Hematopoietic multipotent progenitor cell treated with erythropoietin and hydrocortisone succinate and interleukin-3 and kit ligand, for 8 days (in vitro differentiated cells): ENCODE measurements around the gene SDK2.

Experiments used
- DNase-seq: peaks from one replicate; pipeline ENCODE4 v3.0.0-alpha.2; 2015

SDK2 gene

GRCh38 chr17:73609060-73609459 lies 35.2 kb downstream of the SDK2 start:
- DNase-seq, result no peak

- DNase-seq, result no peak
Measured at GRCh38 chr17:73605444-73605843, 38.8 kb downstream of the SDK2 start.

GRCh38 chr17:73604476-73604875 lies 39.8 kb downstream of the SDK2 start:
- DNase-seq, result no peak

- no peak for DNase-seq
Measured at GRCh38 chr17:73603971-73604370, 40.3 kb downstream of the SDK2 start.

DNA sequence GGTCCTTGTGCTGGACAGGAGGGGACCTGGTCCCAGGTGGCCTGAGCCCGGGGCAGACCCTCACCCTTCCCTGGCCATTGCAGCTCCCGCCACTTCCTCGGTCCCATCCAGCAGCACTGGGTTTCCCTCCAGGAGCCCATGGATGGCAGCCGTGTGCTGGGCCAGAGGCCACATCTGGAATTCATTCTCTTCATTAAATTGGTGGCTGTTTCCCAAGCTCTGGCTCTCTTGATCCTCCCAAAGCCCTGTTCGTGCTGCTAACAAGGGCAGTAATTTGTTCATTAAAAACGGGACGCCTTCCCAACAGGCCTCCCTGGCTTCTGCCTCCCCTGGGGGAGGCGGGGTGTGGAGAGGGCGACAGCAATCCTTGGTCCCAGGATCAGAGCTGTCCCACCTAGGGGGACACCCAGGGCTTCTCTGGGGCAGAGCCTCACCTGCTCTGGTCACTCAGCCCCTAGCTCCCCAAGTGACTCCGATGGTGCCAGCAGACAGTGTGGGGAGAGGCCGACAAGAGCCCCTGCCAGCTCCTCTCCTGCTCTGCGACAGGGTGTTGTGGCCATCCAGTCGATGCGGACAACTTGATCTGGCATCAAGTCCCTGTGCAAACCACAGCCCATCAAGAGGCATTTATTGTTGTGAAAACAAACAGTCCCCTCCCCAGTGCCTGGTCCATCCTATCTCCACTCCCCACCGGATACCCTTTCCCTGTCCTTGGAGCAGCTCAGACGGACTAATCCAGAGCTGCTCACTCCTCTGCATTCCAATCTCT lies 44.0 kb downstream of the SDK2 start:
- DNase-seq, result no peak

DNA sequence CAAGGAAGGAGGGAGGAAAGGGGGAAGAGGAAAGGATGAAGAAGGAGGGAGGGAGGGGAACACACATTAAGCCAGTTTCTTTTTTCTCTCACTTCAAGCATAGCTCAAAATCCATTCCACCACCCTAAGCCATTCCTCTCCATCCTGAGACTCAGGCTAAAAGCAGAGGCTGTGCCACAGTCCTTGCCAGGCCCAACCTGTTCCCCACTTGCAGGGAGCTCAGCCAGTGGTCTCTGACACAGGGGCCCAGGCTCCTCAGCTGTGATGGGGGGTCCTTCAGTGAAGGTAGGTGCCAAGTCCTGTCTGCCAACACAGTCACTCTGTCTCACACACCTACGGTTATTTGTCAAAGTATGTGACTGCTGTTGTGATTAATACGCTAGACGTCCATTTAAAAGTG lies 44.6 kb downstream of the SDK2 start:
- no peak for DNase-seq

GRCh38 chr17:73598212-73598611 lies 46.0 kb downstream of the SDK2 start:
- no peak for DNase-seq

DNA sequence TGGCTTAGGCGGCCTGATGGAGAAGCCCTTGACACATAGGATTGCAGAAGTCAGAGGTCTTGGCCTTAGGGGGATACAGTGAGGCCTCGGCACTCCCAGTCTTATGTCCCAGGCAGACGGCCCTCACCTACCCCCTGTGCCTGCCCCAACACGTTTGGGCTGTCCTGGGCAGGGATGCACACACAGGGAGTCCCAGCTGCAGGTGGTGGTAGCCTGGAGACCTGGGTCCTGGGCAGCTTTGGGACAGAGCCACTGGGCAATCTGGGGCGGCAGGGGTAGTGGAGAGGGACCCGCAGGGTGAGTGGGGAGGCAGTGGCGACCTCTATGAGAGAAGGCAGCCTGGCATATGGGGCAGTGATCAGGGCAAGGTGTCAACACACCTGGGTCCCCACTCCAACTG lies 48.3 kb downstream of the SDK2 start:
- no peak for DNase-seq

GRCh38 chr17:73595479-73595878 lies 48.8 kb downstream of the SDK2 start:
- DNase-seq, result no peak

DNA sequence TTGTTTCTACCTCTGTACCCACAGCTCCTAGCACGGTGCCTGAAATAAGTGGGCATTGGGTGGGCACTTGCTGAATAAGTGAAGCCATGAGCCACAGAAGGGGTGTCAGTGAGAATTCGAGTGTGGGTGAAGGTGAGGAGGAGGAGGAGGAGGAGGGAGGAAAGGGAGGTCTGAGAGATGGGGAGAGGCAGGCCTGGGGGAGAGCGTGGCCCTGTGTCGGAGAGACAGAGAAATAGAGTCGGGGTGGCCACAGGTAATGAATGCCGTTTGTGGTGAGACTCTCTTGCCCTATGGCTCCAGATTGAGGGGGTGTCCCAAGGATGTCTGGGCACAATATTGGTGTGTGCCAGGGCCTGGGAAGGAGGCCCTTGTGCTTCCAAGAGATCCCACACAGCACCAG lies 49.2 kb downstream of the SDK2 start:
- no peak for DNase-seq

DNA sequence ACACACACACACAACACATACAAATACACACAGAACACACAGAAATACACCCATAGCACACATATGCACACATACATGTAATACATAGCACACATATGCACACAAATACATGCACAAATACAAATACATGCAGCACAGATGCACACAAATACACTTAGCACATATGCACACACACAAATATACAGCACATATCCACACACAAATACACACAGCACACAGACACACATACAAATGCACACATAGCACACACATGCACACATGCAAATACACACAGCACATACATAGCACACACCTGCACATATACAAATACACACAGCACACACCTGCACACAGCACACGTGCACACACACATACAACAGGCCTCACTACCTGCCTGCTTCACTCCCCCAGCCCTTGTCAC lies 49.6 kb downstream of the SDK2 start:
- no peak for DNase-seq

- DNase-seq, result no peak
Measured at GRCh38 chr17:73594025-73594424, 50.2 kb downstream of the SDK2 start.

DNA sequence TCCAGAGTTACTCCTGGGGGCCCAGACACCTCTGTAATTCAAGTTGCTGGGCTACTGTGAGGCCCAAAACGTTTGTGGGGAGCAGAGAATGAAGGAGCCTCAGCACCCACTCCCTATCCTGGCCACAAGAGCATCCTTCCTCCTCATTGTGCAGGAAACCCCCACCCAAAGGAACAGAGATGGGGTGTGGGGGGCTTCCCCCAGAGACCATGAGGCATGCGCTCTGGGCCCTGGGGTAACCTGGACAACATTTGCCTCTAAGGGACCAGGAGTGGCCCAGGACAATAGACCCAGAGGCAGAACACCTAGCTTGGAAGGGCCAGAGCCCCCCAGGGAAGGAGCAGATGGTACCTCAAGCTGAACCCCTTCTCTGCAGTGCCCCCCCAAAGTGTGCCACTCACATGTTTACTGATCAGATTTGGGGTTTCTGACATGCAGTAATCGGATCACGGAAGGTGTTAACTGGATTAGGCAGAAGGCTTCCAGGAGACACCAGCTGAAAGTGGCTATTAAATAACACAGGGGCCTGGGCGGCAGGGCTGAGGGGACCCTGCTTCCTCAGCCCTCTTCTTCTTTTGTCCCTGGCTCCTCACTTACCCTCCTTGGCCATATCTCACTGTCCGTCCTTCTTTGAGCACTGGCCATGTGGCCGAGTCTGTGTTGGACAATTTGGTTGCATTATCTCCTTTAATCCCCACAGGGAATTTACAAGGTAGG lies 50.8 kb downstream of the SDK2 start:
- DNase-seq, result no peak

DNA sequence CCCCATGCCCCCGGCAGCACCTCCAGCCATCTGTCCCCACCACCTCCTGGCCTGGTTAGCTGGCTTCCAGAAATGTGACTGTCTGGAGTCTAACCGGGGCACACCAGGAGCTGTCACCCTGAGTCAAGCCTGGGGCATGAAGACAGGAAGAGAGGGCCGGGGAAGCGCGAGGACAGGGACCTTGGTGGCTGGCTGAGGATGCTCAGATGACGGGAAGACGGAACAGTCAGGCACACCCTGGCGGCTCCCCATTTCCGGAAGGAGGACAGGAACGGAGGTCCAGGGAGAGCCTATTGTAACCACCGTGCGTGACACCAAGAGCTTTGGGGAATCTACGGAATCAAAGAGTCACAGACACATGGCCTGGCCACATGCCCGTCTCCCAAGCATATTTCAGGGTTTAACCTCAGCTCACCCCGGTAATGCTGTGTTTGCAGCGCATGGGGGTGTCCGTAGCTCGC lies 51.7 kb downstream of the SDK2 start:
- no peak for DNase-seq

DNA sequence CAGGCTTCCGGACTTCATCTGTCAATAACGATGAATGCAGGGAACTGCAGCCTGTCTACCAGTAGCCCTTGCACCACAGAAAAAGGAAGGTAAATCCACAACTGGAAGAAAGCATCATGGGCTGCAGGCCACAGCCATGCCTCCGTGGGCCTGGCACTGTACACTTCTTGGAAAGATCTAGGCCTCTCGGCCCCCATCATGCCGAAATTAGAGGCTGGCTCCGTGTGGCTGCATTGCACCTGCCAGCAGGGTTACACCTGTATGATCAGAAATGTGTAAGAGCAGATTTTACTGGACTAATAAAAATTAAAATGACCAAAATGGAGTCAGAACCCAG lies 52.2 kb downstream of the SDK2 start:
- DNase-seq, result no peak

- DNase-seq, result no peak
Measured at GRCh38 chr17:73591296-73592078, 52.8 kb downstream of the SDK2 start.

- no peak for DNase-seq
Measured at GRCh38 chr17:73589363-73589980, 54.8 kb downstream of the SDK2 start.

DNA sequence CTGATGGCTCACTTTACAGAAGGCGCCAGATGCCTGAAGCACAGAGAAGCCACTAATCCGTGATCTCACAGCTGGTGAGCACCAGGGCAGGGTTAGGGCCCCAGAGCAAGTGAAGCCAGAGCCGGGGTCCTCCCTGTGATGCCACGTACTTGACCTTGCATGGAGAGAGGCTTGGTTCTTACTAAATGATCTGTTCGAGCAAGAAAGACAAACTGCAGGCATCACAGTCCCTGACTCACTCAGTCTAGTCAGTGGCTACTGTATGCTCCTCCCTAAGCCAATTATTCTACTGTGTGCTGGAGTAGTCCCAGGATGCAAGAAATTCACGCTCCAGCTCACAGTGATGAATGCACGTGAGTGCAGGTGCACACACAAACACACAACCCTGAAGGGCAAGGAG lies 55.4 kb downstream of the SDK2 start:
- DNase-seq, result no peak

DNA sequence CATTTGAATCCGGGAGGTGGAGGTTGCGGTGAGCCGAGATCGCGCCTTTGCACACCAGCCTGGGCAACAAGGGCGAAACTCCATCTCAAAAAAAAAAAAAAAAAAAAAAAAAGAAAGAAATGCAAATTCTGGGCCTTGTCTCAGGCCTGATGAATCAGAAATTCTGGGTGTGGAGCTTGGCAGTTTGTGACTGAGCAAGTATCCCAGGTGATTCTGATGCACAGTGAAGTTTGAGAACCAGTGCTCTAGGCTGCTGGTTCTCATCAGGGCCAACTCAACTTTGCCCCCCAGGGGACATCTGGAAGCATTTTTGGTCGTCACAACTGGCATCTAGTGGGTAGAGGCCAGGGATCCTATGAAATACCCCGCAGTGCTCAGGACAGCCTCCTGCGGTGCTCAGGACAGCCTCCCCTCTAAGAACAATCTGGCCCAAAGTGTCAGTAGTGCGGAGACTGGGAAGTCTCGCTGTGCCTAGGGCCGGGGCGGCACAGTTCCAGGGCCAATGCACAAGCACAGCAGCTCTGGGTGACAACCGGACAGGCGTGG lies 55.9 kb downstream of the SDK2 start:
- DNase-seq, result no peak

DNA sequence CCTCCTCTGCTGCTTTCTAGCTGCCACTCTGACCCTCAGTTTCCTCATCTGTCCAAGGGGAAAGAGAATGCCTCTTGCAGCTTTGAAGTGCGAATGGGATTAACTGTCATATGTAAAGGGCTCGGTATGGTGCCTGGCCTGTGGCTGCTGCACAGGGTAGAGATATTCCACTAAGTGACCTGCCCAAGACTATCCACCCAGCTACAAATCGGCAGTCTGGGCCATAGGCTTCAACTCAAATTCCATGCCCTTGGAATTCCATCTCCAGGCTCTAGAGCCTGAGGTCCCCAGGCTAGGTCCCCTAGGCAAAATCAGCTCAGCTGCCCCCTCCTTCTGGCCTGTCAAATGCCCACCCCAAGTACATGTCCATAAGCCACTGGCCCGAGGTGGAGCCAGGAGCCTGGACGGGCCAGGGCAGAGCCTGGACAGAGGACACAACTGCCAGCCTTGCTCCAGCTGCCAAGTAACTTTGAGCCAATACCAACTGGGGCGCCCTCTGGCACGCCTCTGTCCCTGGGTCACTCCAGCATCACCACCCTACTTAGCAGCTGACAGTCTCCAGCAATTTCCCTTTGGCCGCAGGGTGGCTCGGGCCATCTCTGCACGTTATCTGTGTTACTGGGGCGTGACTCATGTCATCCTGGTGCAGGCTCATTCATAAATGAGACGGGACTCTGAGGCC lies 57.2 kb downstream of the SDK2 start:
- peak; percentile 20 for DNase-seq

DNA sequence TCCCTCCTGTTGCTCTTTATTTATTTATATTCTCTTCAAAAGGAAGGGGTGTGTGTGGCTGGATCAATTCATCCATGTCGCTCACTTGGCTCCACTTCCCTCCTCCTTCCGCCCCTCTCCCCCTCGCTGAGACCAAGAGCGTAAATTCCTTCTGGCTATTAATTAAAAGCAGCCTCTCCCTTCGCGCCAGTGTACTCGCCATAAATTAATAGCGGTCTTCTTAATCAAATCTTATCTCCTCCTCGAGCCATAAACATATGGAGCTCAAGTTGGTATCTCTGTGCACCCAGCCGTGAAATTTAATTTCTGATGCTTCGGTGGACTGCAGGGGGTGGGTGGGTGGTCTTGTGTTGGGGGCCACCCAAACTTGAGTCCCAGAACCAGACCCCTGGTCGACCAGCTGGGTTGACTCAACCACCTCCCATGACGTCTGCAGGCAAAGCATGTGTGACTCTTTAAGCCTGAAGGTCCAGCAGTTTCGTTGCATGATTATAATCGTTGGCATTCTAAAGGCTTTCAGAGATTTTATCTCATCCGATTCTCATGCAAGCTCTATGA lies 57.9 kb downstream of the SDK2 start:
- DNase-seq, result no peak

DNA sequence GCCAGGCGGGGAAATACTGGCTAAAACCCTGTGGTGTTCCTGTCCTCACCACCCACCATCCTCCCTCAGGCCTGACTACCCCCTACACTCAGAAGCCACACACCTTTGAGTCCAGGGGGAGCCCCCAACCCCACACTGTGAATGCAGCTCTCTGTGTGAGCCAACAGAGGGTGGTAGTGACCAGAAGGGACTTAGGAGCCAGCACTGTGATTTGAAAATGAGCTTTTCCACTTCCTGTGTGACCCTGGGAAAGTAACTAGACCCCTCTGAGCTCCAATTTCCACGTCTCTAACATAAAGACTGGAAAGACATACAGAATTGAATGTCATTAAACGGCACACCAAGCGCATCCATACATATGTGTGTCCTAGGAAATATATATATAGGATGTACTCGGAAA lies 58.7 kb downstream of the SDK2 start:
- no peak for DNase-seq
